Measurements from ENCODE around the gene RBM33. TPM values are rescaled to one million over a fixed set of nuclear protein-coding genes. Genes with fewer than 3 reads are reported as not detected.

RBM33 gene
- total RNA-seq (10 to 100 TPM; 66.5 to 80.0 TPM), polyA plus RNA-seq (10 to 100 TPM in 1 of 2 donors, 1 to 10 TPM in 1; 4.1 to 27.9 TPM)
- long read RNA-seq, donor 1, partial matches to known transcripts = 4 of 21 reads
- long read RNA-seq, donor 1, other reads (novel, unspliced or antisense) = 13 of 21 reads
- long read RNA-seq, donor 2, partial matches to known transcripts = 4 of 16 reads
- long read RNA-seq, donor 2, other reads (novel, unspliced or antisense) = 11 of 16 reads

- intact Hi-C loops (cut with DNase I) = loop anchor here in 1 of 2 donors (5.0 kb wide), 1 partner anchor 347 kb away; the partner anchor contains the start of gene INSIG1
- peak within 1 kb of the TSS; percentile 53 to 94 for H3K27ac ChIP-seq (ENCODE audit: low read depth in 1 of 2, low read length in 2 of 2)
- peak within 1 kb of the TSS; percentile 93 to 99 for H3K4me3 ChIP-seq (ENCODE audit: low read length in 2 of 2)
- H3K4me1 ChIP-seq (ENCODE audit: control insufficient read depth in 1 of 2, insufficient read depth in 2 of 2, low read length in 2 of 2) = no peaks in the 10 kb centered on the region
- no peaks in the 10 kb centered on the region for H3K9me3 ChIP-seq (ENCODE audit: control insufficient read depth, low read length)
- ATAC-seq (ENCODE audit: low FRiP score) = peak; percentile 96
- no peaks in the 10 kb centered on the region for H3K27me3 ChIP-seq (ENCODE audit: control insufficient read depth in 1 of 2, insufficient read depth in 2 of 2, low read length in 1 of 2)
- peak; percentile 82 to 92 for DNase-seq
- peaks cover 0 to 3% of the 10 kb centered on the region in 2 donors for H3K36me3 ChIP-seq (ENCODE audit: control insufficient read depth in 1 of 2, insufficient read depth in 2 of 2, low read length in 1 of 2)
- WGBS, 2 donors = 0% methylated on average over 66 to 85 of the region's 85 CpGs
These were observed at the start of gene RBM33 for GRCh38 chr7:155644178-155644970. Gene RBM33, plus strand, starts transcription at chr7:155644661. Its CDS starts 216 bp downstream, at chr7:155644877.

- H3K27ac ChIP-seq (ENCODE audit: low read depth in 1 of 2, low read length in 2 of 2) = no peak overlapping the region
- no peak for ATAC-seq (ENCODE audit: low FRiP score)
- no peaks in the 10 kb centered on the region for H3K9me3 ChIP-seq (ENCODE audit: control insufficient read depth, low read length)
- no peaks in the 10 kb centered on the region for H3K4me1 ChIP-seq (ENCODE audit: control insufficient read depth in 1 of 2, insufficient read depth in 2 of 2, low read length in 2 of 2)
- no peaks in the 10 kb centered on the region for H3K27me3 ChIP-seq (ENCODE audit: control insufficient read depth in 1 of 2, insufficient read depth in 2 of 2, low read length in 1 of 2)
- 37 to 40% methylated on average over 3 of the region's 3 CpGs for WGBS, 2 donors
- H3K4me3 ChIP-seq (ENCODE audit: low read length in 2 of 2) = no peak overlapping the region
- DNase-seq = no peak
- intact Hi-C loops (cut with DNase I) = loop anchor here in 1 of 2 donors (5.0 kb wide), 1 partner anchor 142 kb away; no protein-coding TSS in a partner anchor
- no peaks in the 10 kb centered on the region for H3K36me3 ChIP-seq (ENCODE audit: control insufficient read depth in 1 of 2, insufficient read depth in 2 of 2, low read length in 1 of 2)
These were observed 49.5 kb upstream of the RBM33 start for GRCh38 chr7:155594961-155595366.

GRCh38 chr7:155597753-155598140, 46.7 kb upstream of the RBM33 start:
- H3K4me1 ChIP-seq (ENCODE audit: control insufficient read depth in 1 of 2, insufficient read depth in 2 of 2, low read length in 2 of 2) = no peaks in the 10 kb centered on the region
- intact Hi-C loops (cut with DNase I) = loop anchor here in 1 of 2 donors (2.0 to 5.0 kb wide), 2 partner anchors 140 to 171 kb away; no protein-coding TSS in a partner anchor
- DNase-seq (no peak), ATAC-seq (ENCODE audit: low FRiP score) (no peak)
- no peaks in the 10 kb centered on the region for H3K27me3 ChIP-seq (ENCODE audit: control insufficient read depth in 1 of 2, insufficient read depth in 2 of 2, low read length in 1 of 2)
- no peak overlapping the region for H3K27ac ChIP-seq (ENCODE audit: low read depth in 1 of 2, low read length in 2 of 2)
- WGBS, 2 donors = 38 to 69% methylated on average over 1 of the region's 1 CpG
- H3K4me3 ChIP-seq (ENCODE audit: low read length in 2 of 2) = no peak overlapping the region
- H3K36me3 ChIP-seq (ENCODE audit: control insufficient read depth in 1 of 2, insufficient read depth in 2 of 2, low read length in 1 of 2) = no peaks in the 10 kb centered on the region
- H3K9me3 ChIP-seq (ENCODE audit: control insufficient read depth, low read length) = no peaks in the 10 kb centered on the region

- no peak overlapping the region for H3K4me3 ChIP-seq (ENCODE audit: low read length in 2 of 2)
- H3K27ac ChIP-seq (ENCODE audit: low read depth in 1 of 2, low read length in 2 of 2) = no peak overlapping the region
- DNase-seq (peak; percentile 78 to 94), ATAC-seq (ENCODE audit: low FRiP score) (peak; percentile 84)
- H3K27me3 ChIP-seq (ENCODE audit: control insufficient read depth in 1 of 2, insufficient read depth in 2 of 2, low read length in 1 of 2) = no peaks in the 10 kb centered on the region
- H3K36me3 ChIP-seq (ENCODE audit: control insufficient read depth in 1 of 2, insufficient read depth in 2 of 2, low read length in 1 of 2) = no peaks in the 10 kb centered on the region
- WGBS, 2 donors = 6 to 9% methylated on average over 12 of the region's 12 CpGs
- no peaks in the 10 kb centered on the region for H3K4me1 ChIP-seq (ENCODE audit: control insufficient read depth in 1 of 2, insufficient read depth in 2 of 2, low read length in 2 of 2)
- intact Hi-C loops (cut with DNase I) = loop anchor here (1.0 to 5.0 kb wide), 3 partner anchors 138 to 170 kb away; no protein-coding TSS in a partner anchor
- no peaks in the 10 kb centered on the region for H3K9me3 ChIP-seq (ENCODE audit: control insufficient read depth, low read length)
These were observed 45.7 kb upstream of the RBM33 start for GRCh38 chr7:155598810-155599210.

GRCh38 chr7:155602156-155602555, 42.3 kb upstream of the RBM33 start:
- no peaks in the 10 kb centered on the region for H3K9me3 ChIP-seq (ENCODE audit: control insufficient read depth, low read length)
- ATAC-seq (ENCODE audit: low FRiP score) (no peak), DNase-seq (no peak)
- intact Hi-C loops (cut with DNase I) = no loop called here
- no peak overlapping the region for H3K4me3 ChIP-seq (ENCODE audit: low read length in 2 of 2)
- WGBS, 2 donors = 88 to 89% methylated on average over 24 of the region's 24 CpGs
- H3K36me3 ChIP-seq (ENCODE audit: control insufficient read depth in 1 of 2, insufficient read depth in 2 of 2, low read length in 1 of 2) = no peaks in the 10 kb centered on the region
- no peak overlapping the region for H3K27ac ChIP-seq (ENCODE audit: low read depth in 1 of 2, low read length in 2 of 2)
- no peaks in the 10 kb centered on the region for H3K4me1 ChIP-seq (ENCODE audit: control insufficient read depth in 1 of 2, insufficient read depth in 2 of 2, low read length in 2 of 2)
- H3K27me3 ChIP-seq (ENCODE audit: control insufficient read depth in 1 of 2, insufficient read depth in 2 of 2, low read length in 1 of 2) = no peaks in the 10 kb centered on the region

- no peak for DNase-seq
- Histone ChIP-seq H3K4me3 (ENCODE audit: low read length in 2 of 2) (no peak overlapping the region), H3K27ac (ENCODE audit: low read depth in 1 of 2, low read length in 2 of 2) (no peak overlapping the region), H3K27me3 (ENCODE audit: control insufficient read depth in 1 of 2, insufficient read depth in 2 of 2, low read length in 1 of 2) (no peaks in the 10 kb centered on the region), H3K9me3 (ENCODE audit: control insufficient read depth, low read length) (no peaks in the 10 kb centered on the region), H3K4me1 (ENCODE audit: control insufficient read depth in 1 of 2, insufficient read depth in 2 of 2, low read length in 2 of 2) (no peaks in the 10 kb centered on the region), H3K36me3 (ENCODE audit: control insufficient read depth in 1 of 2, insufficient read depth in 2 of 2, low read length in 1 of 2) (no peaks in the 10 kb centered on the region)
- intact Hi-C loops (cut with DNase I) = no loop called here
- WGBS, 2 donors = 56 to 62% methylated on average over 7 of the region's 7 CpGs
- no peak for ATAC-seq (ENCODE audit: low FRiP score)
These were observed 41.7 kb upstream of the RBM33 start for GRCh38 chr7:155602750-155603149.

GRCh38 chr7:155603205-155603857, 41.1 kb upstream of the RBM33 start:
- Histone ChIP-seq H3K4me1 (ENCODE audit: control insufficient read depth in 1 of 2, insufficient read depth in 2 of 2, low read length in 2 of 2) (no peaks in the 10 kb centered on the region), H3K27ac (ENCODE audit: low read depth in 1 of 2, low read length in 2 of 2) (no peak overlapping the region), H3K36me3 (ENCODE audit: control insufficient read depth in 1 of 2, insufficient read depth in 2 of 2, low read length in 1 of 2) (no peaks in the 10 kb centered on the region), H3K27me3 (ENCODE audit: control insufficient read depth in 1 of 2, insufficient read depth in 2 of 2, low read length in 1 of 2) (no peaks in the 10 kb centered on the region), H3K9me3 (ENCODE audit: control insufficient read depth, low read length) (no peaks in the 10 kb centered on the region), H3K4me3 (ENCODE audit: low read length in 2 of 2) (no peak overlapping the region)
- ATAC-seq (ENCODE audit: low FRiP score) (no peak), DNase-seq (no peak)
- intact Hi-C loops (cut with DNase I) = no loop called here
- WGBS, 2 donors = 43 to 47% methylated on average over 19 of the region's 19 CpGs

- no peaks in the 10 kb centered on the region for H3K36me3 ChIP-seq (ENCODE audit: control insufficient read depth in 1 of 2, insufficient read depth in 2 of 2, low read length in 1 of 2)
- ATAC-seq (ENCODE audit: low FRiP score) = no peak
- no peak for DNase-seq
- no peak overlapping the region for H3K27ac ChIP-seq (ENCODE audit: low read depth in 1 of 2, low read length in 2 of 2)
- H3K4me3 ChIP-seq (ENCODE audit: low read length in 2 of 2) = no peak overlapping the region
- H3K9me3 ChIP-seq (ENCODE audit: control insufficient read depth, low read length) = no peaks in the 10 kb centered on the region
- H3K4me1 ChIP-seq (ENCODE audit: control insufficient read depth in 1 of 2, insufficient read depth in 2 of 2, low read length in 2 of 2) = no peaks in the 10 kb centered on the region
- H3K27me3 ChIP-seq (ENCODE audit: control insufficient read depth in 1 of 2, insufficient read depth in 2 of 2, low read length in 1 of 2) = no peaks in the 10 kb centered on the region
- WGBS, 2 donors = 75 to 78% methylated on average over 18 of the region's 18 CpGs
- intact Hi-C loops (cut with DNase I) = no loop called here
These were observed 40.5 kb upstream of the RBM33 start for GRCh38 chr7:155603858-155604503.
